ENCODE data around the gene THSD4.

THSD4 gene

DNA sequence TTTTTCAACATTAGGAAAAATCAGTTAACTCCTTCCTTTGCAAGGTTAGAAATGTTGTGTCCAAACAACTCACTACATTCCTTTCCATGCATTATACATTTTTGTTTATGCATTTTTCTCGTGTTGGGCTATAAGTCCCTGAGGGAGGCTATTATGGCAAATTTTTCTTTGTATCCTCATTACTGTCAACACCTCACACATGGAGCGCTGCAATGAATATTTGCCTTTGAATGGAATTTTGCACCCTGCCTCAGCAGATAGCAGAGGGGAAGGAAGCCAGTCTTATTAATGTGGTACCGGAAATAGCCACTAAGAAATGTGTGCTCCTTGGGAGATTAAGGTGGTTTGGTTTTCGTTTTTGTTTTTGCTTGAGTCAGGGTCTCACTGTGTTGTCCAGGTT, 134.7 kb downstream of the THSD4 start:
- no peaks in the 10 kb centered on the region for H3K27me3 ChIP-seq (ENCODE audit: insufficient read depth, low read depth)
- H3K79me2 ChIP-seq (ENCODE audit: insufficient read depth, low read depth) = no peaks in the 10 kb centered on the region
- H3K4me3 ChIP-seq (IDR thresholded peaks at IDR 0.05; ENCODE audit: insufficient read depth, low read depth, low read length) = no peak overlapping the region
- H3K27ac ChIP-seq = no peak overlapping the region
- H3K9ac ChIP-seq = no peak overlapping the region
- H3K4me2 ChIP-seq = no peak overlapping the region
- H4K20me1 ChIP-seq (ENCODE audit: insufficient read depth) = no peaks in the 10 kb centered on the region
- H3K4me1 ChIP-seq (ENCODE audit: low read depth, poor library complexity, severe bottlenecking) = no peaks in the 10 kb centered on the region
- TF ChIP-seq, protein P1, sequence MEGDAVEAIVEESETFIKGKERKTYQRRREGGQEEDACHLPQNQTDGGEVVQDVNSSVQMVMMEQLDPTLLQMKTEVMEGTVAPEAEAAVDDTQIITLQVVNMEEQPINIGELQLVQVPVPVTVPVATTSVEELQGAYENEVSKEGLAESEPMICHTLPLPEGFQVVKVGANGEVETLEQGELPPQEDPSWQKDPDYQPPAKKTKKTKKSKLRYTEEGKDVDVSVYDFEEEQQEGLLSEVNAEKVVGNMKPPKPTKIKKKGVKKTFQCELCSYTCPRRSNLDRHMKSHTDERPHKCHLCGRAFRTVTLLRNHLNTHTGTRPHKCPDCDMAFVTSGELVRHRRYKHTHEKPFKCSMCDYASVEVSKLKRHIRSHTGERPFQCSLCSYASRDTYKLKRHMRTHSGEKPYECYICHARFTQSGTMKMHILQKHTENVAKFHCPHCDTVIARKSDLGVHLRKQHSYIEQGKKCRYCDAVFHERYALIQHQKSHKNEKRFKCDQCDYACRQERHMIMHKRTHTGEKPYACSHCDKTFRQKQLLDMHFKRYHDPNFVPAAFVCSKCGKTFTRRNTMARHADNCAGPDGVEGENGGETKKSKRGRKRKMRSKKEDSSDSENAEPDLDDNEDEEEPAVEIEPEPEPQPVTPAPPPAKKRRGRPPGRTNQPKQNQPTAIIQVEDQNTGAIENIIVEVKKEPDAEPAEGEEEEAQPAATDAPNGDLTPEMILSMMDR (conservative IDR thresholded peaks at IDR 0.05; ENCODE audit: low read depth, low read length) = no peak
- no peaks in the 10 kb centered on the region for H3K36me3 ChIP-seq (ENCODE audit: insufficient read depth)
- no peak overlapping the region for H2AFZ ChIP-seq (ENCODE audit: low read depth)

- TF ChIP-seq, protein P1 (conservative IDR thresholded peaks at IDR 0.05; ENCODE audit: low read depth, low read length) = no peak
- H3K4me2 ChIP-seq = no peak overlapping the region
Measured at GRCh38 chr15:71250936-71251583, 135.8 kb downstream of the THSD4 start.

GRCh38 chr15:71251584-71252043, 136.3 kb downstream of the THSD4 start:
- Histone ChIP-seq H3K36me3 (ENCODE audit: insufficient read depth) (no peaks in the 10 kb centered on the region), H2AFZ (ENCODE audit: low read depth) (no peak overlapping the region), H3K4me3 (IDR thresholded peaks at IDR 0.05; ENCODE audit: insufficient read depth, low read depth, low read length) (no peak overlapping the region), H3K4me2 (no peak overlapping the region), H3K9ac (no peak overlapping the region), H3K4me1 (ENCODE audit: low read depth, poor library complexity, severe bottlenecking) (no peaks in the 10 kb centered on the region), H3K79me2 (ENCODE audit: insufficient read depth, low read depth) (no peaks in the 10 kb centered on the region), H3K27ac (no peak overlapping the region), H4K20me1 (ENCODE audit: insufficient read depth) (no peaks in the 10 kb centered on the region), H3K27me3 (ENCODE audit: insufficient read depth, low read depth) (no peaks in the 10 kb centered on the region)
- TF ChIP-seq, protein P1 (conservative IDR thresholded peaks at IDR 0.05; ENCODE audit: low read depth, low read length) = no peak

More at GRCh38 chr15:71250936-71251583, 135.8 kb downstream of the THSD4 start:
- H3K27ac ChIP-seq = no peak overlapping the region
- H3K27me3 ChIP-seq (ENCODE audit: insufficient read depth, low read depth) = no peaks in the 10 kb centered on the region
- H3K36me3 ChIP-seq (ENCODE audit: insufficient read depth) = no peaks in the 10 kb centered on the region
- no peak overlapping the region for H3K9ac ChIP-seq
- H4K20me1 ChIP-seq (ENCODE audit: insufficient read depth) = no peaks in the 10 kb centered on the region
- no peak overlapping the region for H3K4me3 ChIP-seq (IDR thresholded peaks at IDR 0.05; ENCODE audit: insufficient read depth, low read depth, low read length)
- H2AFZ ChIP-seq (ENCODE audit: low read depth) = no peak overlapping the region
- H3K4me1 ChIP-seq (ENCODE audit: low read depth, poor library complexity, severe bottlenecking) = no peaks in the 10 kb centered on the region
- H3K79me2 ChIP-seq (ENCODE audit: insufficient read depth, low read depth) = no peaks in the 10 kb centered on the region

DNA sequence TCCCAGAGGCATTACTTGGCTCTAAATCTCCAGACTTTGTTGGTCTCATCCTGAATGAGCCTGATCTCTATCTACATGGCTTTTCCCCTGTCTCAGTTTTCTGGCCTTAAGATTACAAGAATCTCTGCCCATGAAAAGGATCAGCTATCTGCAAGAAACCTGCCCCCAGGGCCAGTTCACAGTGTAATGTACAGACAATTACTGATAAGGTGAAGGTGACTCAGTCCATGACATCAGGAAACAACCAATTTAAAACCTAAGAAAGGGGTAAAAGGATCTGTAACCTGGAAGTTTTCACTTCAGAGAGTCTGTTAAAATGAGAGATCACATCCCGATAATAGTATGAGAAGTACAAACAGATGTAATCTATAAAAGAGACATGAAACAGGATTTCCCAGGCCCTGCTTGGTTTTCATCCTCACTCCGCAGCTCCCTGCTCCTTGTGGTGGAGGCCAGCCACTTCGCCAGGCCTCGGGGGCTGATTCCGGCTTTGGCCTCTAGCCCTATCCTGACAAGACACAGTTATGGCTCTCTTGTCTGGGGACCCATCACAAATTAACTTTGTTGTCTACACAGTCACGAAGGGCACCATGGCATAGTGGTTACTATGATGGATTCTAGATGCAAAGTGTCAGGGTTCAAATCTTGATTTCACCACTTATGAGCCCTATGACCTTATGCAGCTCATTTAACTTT, 136.9 kb downstream of the THSD4 start:
- Histone ChIP-seq H4K20me1 (ENCODE audit: insufficient read depth) (no peaks in the 10 kb centered on the region), H3K27ac (no peak overlapping the region), H3K79me2 (ENCODE audit: insufficient read depth, low read depth) (no peaks in the 10 kb centered on the region), H3K4me2 (no peak overlapping the region), H3K4me1 (ENCODE audit: low read depth, poor library complexity, severe bottlenecking) (no peaks in the 10 kb centered on the region), H3K4me3 (IDR thresholded peaks at IDR 0.05; ENCODE audit: insufficient read depth, low read depth, low read length) (no peak overlapping the region), H3K9ac (no peak overlapping the region), H2AFZ (ENCODE audit: low read depth) (no peak overlapping the region), H3K27me3 (ENCODE audit: insufficient read depth, low read depth) (no peaks in the 10 kb centered on the region), H3K36me3 (ENCODE audit: insufficient read depth) (no peaks in the 10 kb centered on the region)
- TF ChIP-seq, protein P1 (conservative IDR thresholded peaks at IDR 0.05; ENCODE audit: low read depth, low read length) = no peak
